GM23338 (cell line): Measurements from ENCODE around the gene ADM2.

Experiments
- EZH2phosphoT487 ChIP-seq: fragments of 200-600 bp; sonication (generic); IDR thresholded peaks from one replicate; pipeline ENCODE4 v1.8.1; 2018; ENCODE audit warnings: antibody characterized with exemption; ENCODE audit not compliant: unreplicated experiment
- TF ChIP-seq, protein P1 (sequence below), 2 experiments: fragments of 200-600 bp in 1 of 2; sonication (generic) in 1 of 2; conservative IDR thresholded peaks; 2 replicates each; pipeline versions ENCODE4 v1.5.1 to v1.6.1; 2016 to 2017; ENCODE audit warnings: antibody characterized with exemption in 2 of 2, low read depth in 2 of 2, mild to moderate bottlenecking in 2 of 2, moderate library complexity in 1 of 2
- TF ChIP-seq, protein P2 (sequence below): IDR thresholded peaks from one replicate; pipeline ENCODE4 v1.6.1; 2018; ENCODE audit warnings: antibody characterized with exemption; ENCODE audit not compliant: unreplicated experiment

DNA sequence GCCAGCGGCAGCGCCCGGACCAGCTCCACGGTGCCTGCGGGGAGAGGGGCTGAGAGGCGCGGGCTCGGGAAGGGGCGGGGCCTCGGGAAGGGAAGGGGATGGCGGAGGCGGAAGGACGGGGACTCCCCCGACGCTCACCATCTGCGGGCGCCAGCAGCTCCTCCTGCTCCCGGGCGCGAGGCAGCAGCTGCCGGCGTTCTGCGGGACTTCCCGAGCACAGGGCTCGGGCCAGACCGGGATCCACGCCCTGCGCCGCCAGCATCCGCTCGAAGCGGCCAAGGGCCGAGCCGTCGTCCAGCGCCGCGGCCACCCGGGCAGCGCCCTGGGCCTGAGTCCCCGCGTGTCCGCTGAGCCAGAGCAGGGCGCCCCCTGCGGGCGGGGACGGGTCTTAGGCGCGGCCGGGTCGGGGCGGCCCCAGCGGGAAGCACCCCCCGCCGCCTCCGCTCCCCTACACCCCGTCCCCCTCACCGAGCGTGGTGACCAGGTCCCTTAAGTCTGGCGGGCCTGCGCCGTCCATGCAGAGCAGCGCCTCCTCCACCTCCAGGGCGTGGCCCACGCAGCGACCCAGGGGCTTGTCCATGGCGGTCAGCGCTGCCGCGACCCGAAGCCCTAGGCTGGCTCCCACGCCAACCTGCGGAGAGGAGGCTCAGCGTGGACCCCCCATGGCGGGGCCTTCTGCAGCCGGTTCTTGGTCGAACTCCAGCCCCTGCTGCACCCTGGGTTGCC is 44.9 kb downstream of the ADM2 start:
- TF ChIP-seq, protein P1, sequence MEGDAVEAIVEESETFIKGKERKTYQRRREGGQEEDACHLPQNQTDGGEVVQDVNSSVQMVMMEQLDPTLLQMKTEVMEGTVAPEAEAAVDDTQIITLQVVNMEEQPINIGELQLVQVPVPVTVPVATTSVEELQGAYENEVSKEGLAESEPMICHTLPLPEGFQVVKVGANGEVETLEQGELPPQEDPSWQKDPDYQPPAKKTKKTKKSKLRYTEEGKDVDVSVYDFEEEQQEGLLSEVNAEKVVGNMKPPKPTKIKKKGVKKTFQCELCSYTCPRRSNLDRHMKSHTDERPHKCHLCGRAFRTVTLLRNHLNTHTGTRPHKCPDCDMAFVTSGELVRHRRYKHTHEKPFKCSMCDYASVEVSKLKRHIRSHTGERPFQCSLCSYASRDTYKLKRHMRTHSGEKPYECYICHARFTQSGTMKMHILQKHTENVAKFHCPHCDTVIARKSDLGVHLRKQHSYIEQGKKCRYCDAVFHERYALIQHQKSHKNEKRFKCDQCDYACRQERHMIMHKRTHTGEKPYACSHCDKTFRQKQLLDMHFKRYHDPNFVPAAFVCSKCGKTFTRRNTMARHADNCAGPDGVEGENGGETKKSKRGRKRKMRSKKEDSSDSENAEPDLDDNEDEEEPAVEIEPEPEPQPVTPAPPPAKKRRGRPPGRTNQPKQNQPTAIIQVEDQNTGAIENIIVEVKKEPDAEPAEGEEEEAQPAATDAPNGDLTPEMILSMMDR (conservative IDR thresholded peaks at IDR 0.05; ENCODE audit: low read depth in 2 of 2): peak; percentile 26 to 46
- TF ChIP-seq EZH2phosphoT487: no peak
- TF ChIP-seq, protein P2, sequence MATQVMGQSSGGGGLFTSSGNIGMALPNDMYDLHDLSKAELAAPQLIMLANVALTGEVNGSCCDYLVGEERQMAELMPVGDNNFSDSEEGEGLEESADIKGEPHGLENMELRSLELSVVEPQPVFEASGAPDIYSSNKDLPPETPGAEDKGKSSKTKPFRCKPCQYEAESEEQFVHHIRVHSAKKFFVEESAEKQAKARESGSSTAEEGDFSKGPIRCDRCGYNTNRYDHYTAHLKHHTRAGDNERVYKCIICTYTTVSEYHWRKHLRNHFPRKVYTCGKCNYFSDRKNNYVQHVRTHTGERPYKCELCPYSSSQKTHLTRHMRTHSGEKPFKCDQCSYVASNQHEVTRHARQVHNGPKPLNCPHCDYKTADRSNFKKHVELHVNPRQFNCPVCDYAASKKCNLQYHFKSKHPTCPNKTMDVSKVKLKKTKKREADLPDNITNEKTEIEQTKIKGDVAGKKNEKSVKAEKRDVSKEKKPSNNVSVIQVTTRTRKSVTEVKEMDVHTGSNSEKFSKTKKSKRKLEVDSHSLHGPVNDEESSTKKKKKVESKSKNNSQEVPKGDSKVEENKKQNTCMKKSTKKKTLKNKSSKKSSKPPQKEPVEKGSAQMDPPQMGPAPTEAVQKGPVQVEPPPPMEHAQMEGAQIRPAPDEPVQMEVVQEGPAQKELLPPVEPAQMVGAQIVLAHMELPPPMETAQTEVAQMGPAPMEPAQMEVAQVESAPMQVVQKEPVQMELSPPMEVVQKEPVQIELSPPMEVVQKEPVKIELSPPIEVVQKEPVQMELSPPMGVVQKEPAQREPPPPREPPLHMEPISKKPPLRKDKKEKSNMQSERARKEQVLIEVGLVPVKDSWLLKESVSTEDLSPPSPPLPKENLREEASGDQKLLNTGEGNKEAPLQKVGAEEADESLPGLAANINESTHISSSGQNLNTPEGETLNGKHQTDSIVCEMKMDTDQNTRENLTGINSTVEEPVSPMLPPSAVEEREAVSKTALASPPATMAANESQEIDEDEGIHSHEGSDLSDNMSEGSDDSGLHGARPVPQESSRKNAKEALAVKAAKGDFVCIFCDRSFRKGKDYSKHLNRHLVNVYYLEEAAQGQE: no peak
